Frontal cortex (tissue), 4 donors: ENCODE measurements around the gene GAS2L1. TPM values are rescaled to one million over a fixed set of nuclear protein-coding genes. Genes with fewer than 3 reads are reported as not detected.

Experiments used
- DNase-seq, 2 donors: peaks; one replicate each; pipeline ENCODE4 v3.0.0; 2012; ENCODE audit warnings: low spot score in 2 of 2
- FAIRE-seq: peaks from 2 replicates; lab custom pipeline; 2012; peaks lifted over from hg19 to GRCh38; lab: Jason Lieb, UNC
- total RNA-seq: library from RNA; depleted of rRNA; stranded (reverse); fragments of >200 nt; gene quantifications from one replicate; pipeline ENCODE4 v1.2.3, GENCODE V29; 2014
- donor health status: control.
- donor health status: control.
- donor health status: control.

The GAS2L1 gene
- total RNA-seq, 1 donor from 2014 or later, result 2.9 TPM

DNA sequence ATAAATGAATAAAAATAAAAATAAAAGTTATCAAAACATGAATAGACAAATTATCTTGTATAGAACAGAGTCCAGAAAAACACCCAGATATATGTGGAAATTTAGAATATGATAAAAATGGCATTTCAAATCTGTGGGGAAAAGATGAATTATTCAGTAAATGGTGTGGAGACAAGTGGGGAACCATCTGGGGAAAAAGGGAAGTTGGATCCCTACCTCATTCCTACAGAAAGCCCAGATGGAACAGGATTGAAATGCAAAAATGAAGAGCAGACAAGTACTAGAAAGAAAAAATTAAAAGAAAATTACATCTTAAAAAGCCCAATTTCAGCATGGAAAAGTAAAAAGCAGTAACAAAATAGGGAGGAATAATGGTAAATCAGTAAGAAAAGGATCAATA lies 17.2 kb downstream of the GAS2L1 start:
- FAIRE-seq (no peak), DNase-seq (no peak)

DNA sequence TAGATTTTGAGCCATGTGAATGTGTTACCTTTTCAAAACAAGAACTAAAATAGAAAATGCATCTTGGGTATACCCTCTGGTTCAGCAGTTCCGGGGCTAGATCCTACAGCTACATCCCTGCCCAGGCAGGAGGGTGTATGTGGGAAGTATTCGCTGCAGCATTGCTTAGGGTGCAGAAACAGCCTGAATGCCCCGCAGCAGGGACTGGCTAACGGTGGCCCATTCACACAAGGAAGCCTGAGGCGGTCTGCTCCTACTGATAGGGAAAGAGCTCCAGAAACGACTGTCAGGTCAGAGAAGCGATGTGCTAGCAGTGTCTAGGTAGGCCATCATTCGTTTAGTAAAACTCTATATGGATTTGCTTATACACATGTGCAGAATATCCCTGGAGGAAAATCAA lies 18.9 kb downstream of the GAS2L1 start:
- no peak for FAIRE-seq
- no peak for DNase-seq

DNA sequence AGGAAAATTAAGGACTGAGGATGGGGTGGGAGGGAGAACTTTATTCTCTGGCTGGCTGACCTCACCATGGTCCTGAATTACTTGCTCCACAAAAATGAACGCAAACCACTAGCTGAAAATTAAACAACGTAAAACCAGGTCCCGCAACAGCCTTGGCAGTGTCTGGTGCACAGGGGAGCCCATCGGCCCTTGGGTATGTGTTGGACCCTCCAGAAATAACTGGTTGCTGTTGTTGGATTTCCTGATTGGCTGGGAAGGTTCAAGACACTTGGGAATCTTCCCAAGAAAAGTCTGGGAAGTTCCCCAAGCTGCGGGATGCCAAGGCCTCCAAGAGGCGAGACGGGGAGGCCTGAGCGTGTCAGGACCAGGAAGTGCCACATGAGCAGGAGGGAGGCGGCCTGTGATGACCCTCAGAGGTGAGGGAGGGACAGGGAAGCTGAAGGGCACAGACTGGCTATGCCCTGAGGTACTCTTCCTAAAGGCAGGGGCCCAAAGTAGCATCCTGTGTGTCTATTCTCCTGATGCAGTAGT lies 19.4 kb downstream of the GAS2L1 start:
- no peak for FAIRE-seq
- DNase-seq, result no peak

DNA sequence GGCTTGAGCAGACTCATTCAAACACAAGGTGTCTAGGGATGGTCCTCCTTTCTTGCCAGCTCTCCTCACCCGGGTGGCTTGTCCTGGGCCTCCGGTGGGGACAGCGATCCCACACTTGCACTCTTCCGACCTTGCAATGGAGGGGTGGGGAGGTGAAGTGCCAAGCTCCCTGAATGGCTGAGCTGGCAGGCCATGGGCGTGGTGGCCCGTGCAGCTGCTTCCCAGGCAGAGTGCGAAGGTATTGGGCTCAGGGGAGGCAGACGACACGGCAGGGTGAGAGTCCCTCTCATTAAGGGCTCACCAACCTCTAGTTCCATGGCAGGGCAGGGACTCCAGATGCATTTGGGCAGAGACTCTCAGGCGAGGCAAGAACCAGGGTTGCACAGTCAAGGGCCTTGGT lies 20.0 kb downstream of the GAS2L1 start:
- DNase-seq (no peak), FAIRE-seq (no peak)

DNA sequence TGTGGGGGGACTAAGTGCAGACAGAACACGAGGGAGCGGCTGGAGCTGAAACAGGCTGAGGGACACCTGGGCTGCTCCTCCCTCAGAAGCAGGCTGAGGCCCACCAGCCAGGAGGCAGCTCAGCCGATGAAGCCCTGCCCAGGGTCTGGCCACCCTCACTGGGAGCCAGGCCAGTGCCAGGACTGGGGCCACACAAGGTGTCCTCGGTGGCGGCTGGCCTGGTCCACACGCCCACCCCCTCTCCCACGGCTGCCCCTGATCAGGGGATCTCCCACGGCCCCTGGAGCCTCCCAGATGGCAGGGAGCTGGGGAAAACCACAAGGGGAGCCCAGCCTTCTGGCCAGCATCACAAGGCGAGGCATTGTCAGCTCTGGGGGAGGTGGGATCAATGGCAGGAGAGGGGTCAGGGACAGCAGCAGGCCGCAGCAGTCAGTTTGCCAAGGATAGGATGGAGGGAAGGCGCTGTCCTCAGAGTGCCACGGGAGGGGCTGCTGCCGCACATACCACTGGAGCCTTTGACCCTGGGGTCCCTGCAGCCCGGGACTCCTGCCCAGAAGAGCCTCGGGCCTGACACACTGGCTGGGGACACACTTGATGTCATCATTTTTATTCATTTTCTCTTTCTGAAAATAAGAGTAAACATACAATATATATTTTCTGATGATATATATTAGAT lies 20.8 kb downstream of the GAS2L1 start:
- DNase-seq, result no peak
- no peak for FAIRE-seq

DNA sequence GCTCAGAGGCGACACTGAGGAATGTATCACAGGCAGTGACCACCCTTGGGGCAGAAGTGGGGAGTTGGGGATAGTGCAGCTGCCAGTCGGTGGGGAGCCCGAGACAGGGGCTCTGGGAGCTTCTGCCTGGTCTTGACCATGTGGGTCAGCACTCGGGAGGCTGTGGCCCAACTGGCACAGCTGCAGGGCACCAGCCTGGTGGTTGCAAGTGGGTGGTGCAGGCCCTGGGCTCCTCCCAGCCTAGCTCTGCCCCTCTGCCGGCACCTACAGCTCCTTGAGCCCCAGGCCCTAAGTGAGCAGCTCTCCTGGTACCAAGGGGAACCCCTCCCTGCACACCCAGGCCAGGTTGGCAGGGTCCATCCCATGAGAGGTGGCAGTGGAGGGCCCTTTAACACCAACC lies 21.6 kb downstream of the GAS2L1 start:
- DNase-seq (no peak), FAIRE-seq (no peak)

DNA sequence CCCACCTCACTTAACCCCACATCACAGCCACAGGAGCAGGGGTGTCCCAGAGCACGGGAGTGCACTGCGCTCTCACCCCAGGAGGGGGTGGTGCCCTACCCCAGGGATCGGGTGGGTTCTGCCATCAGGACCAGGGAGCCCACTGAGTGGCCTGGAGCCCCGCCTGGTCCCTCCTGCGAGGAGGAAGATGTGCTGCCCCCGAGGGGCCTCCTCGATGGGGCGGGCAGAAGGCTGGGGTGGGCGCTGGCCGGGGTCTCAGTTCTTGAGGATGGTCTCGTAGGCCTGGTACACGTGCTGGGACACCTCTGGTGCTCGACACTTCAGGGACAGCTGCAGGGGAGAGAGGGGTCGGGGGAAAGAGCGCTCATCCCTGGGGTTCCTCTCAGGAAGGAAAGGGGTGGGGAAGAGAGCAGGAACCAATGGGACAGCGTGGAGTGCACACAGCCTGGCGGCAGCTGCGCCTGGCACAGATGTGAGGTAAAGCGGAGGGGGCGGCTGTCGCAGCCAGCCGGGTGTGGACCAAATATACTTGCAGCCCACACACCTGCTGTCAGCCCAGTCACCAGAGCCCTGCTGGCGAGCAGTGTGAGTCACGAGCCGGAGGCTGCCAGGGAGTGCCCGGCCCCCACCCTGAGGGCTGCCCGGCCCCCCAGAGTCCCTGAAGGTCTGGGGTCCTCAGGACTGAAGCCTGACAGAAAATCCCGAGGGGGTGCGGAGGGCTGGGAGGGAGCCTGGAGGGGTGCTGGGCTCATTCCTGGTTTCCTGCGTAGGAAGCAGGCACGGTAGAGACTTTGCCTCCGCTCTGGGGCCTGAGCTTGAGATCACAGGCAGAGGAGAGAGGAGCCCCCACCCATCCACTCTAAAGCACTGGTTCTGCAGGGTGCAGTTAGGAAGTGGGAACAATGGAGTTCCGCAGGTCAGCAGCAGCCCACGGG lies 22.4 kb downstream of the GAS2L1 start:
- peak in 1 of 2 donors; percentile 69 for DNase-seq
- no peak for FAIRE-seq

DNA sequence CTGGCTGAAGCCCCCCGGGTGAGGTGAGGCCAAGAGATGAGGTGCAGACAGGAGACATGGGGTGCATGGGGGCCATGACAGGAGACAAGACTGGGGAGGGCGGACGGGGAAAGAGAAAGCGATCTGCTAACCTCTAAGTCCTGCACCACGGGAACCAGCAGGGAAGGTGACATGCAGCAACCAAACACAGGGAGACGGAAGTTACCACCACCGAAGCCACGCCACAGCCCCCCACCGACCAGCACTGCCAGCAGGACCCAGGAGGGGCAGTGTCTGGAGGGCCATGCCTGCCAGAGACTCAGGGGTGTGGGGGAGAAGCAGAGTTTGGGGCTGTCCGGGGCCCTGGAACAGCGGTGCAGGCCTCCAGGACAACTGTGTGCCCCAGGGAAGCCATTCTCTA lies 23.1 kb downstream of the GAS2L1 start:
- FAIRE-seq, result no peak
- no peak for DNase-seq

DNA sequence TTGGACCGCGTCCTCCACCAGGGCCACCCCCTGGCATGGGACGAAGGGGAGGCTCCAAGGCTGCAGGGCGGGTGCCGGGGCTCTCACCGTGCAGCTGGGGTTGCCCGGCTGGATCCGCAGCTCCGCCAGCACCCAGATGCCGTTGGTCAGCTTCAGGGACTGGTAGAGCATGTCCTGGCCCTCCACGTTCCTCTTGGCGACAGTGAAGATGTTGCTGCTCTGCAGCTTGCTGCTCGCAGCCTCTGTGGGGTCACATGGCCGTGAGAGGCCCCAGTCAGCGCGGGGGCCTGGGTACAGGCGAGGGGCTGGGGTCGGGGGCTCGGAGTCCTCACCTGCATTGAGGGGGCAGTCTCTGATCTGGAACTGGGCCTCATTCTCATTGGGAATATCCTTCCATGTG lies 23.8 kb downstream of the GAS2L1 start:
- DNase-seq (no peak), FAIRE-seq (no peak)

DNA sequence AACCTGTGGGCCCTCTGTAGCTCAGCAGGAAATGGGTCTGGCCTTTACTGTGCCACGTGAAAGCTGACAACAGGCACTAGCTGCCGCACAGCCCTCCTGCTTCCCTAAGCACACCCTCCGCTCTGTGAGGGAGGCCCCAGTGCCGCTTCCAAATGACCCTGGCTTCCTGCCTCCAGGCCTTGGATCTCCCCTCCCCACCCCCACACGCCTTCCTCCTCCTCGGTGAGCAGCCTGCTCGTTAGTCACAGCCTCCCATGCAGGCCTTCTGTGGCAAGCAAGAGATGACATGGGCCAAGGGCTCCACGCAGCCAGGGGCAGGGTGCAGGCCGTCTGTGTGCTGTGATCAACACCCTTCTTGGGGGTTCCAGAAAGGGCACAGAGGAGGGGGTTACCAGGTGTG lies 24.3 kb downstream of the GAS2L1 start:
- FAIRE-seq (no peak), DNase-seq (no peak)

DNA sequence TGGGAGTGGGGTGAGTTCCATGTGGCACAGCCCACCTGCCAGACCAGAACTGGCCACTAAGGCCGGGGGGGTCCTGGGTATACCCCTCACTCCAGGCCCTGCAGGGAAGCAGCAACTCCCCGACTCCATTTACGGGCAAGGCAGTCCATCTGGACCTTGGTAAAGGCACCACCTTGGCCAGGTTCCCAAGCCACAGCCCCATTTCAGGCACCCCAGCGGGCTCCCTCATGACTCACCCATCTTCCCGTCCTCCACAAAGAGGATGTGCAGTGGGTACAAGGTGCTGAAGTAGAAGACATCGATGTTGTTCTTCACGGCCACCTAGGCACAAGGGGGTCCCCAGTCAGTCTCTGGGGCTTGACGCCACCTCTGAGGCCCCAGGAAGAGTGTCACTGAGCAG lies 24.8 kb downstream of the GAS2L1 start:
- FAIRE-seq (no peak), DNase-seq (no peak)

DNA sequence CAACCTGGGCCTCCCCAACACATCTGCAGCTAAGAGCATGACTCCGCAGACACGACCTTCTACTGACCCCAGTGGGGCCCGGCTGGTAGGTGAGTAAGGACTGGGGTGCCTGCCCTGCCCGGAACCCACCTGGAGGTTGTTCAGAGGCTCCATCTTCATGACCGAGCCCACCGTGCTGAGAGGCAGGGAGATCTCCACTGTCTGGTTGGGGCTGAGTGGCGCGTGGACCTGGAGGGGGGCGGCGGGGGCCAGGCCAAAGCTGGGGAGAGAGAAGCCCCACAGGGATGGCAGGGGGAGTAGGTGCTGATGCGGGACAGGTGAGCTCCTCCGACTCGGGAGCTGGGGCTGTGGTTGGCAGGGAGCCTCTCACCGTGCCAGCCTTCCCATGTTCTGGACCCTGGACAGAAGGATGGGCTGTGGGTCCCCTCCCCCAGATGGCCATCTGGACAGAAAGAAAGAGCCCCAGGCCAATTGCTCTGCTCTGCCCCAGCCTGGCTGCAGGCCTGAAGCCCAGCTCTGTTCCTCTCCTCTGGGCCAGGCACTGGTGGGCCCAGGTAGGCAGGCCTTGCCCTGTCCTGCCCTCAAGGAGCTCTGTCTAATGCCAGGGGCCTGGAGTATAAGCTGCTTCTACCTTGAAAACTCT lies 25.3 kb downstream of the GAS2L1 start:
- DNase-seq, result no peak
- FAIRE-seq, result no peak

DNA sequence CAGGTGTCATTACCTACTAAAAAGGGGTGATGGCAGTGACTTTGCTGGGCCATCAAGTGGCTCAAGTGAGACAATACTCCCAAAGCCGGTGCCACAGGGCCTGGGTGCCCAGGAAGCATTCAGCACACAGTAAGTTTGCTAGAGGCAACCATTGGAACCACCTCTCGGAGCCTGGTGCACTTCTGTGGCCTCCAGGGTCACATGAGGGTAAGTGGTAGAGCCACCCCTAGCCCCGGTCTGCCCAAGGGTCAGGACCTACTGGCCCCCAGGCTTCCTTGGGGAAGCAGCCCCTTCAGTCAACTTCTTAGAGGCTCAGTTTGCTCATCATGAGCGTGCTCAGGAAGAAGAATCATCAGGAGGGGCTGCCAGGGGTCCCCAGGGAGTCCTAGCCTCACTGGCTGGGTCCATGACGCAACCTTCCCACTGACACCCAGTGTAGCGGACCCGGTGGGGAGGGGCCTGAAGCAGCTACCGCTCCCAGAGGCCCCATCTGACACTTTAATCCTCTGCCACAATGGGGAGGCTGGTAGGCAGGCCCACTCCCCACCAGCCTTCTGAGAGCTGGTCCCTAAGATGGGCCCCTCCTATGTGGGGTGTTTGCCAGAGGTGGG lies 26.5 kb downstream of the GAS2L1 start:
- DNase-seq, result no peak
- no peak for FAIRE-seq

DNA sequence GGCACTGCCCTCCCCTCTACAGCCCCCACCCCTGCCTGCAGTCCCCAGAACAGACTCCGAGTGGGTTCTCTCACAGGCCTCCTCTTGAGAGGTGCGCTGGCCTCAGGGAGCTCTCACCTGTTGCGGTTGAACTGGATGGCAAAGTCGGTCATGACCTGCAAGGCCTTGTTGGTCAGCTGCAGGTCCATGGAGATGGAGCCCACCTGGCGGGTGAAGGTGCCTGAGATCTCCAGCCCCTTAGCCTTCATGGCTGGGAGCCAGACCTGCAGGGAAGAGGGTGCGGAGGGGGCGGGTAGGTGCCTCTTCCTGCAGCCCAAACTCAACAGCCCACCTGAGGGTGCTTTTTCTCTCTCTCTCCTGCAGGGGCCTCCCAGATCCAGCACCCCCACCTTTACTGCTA lies 27.7 kb downstream of the GAS2L1 start:
- DNase-seq (no peak), FAIRE-seq (no peak)

DNA sequence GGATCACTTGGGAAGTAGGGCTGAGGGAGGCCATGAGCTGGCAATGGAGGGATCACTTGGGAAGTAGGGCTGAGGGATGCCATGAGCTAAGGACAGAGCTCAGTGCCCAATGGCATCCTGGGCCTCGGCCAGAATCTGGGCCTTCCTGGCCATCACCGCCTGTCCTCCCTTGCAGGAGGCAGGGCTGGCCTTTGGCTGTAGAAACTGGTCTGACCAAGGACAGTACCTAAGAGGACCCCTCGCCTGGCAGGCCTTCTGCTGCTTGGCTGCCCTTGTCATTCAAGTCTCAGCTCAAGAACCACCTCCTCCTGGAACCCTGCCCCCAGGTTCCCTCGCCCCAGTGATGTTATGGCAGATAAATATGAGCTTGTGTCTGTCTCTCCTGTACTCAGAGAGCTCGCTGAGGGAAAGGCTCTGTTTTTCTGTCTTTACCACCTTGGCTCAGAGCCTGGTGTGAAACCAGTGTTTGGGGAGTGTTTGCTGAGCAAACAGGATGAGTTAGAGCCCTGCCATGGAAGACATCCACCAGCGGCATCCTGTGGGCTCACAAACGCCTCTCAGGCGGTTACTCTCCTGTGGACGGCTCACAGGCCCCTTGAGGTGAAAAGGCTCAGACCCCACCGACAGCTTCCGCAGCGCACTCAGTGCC lies 28.4 kb downstream of the GAS2L1 start:
- FAIRE-seq, result no peak
- no peak for DNase-seq

DNA sequence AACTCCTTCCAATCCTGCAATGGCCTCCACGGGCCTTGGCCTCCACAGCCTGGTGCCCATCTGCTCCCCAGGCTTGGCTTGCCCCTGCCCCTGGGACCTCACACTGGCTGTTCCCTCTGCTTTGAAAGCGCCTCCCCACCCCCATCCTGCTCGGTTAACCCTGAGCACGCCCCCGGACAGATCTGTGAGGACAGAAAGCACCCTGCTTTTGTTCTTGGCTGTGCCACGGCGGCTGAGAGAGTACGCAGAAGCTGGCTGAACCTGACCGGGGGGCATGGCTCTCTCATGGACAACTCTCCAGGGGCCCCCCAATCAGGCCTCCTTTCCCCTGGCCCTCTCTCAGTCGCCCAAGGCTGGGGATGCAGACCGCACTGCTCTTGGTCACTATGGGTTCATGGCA lies 29.2 kb downstream of the GAS2L1 start:
- FAIRE-seq (no peak), DNase-seq (no peak)

DNA sequence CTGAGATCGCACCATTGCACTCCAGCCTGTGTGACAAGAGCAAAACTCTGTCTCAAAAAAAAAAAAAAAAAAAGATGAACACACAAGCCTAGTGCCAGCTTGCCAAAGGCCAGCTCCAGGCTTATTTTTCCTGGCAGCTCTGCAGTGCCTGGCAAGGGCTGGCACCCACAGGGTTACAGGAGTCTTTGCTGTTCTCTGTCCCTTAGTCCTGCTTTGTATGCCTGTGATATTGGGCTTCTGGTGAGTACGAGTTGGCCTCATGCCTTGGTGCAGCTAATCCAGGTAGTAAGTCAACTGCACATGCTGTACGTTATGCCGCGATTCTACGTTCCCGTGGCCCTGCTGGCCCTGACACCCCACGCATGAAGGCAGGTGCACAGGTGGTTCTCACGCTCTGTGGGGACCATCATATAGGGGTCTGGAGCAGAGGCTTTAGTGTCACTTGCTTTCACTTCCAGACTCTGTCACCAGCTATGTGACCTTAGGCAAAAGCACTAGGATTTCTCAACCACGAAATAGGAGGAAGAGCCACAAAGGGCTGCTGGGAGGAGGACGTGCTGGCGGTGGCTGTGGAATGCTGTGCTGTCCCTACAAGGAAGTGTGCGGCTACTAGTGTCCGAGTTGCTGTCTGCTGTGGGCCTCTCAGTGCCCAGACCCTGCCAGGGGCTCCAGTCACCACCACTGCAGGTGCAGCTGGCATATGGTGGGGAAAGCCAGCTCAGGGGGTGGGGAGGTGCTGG lies 30.5 kb downstream of the GAS2L1 start:
- FAIRE-seq, result no peak
- DNase-seq, result no peak

DNA sequence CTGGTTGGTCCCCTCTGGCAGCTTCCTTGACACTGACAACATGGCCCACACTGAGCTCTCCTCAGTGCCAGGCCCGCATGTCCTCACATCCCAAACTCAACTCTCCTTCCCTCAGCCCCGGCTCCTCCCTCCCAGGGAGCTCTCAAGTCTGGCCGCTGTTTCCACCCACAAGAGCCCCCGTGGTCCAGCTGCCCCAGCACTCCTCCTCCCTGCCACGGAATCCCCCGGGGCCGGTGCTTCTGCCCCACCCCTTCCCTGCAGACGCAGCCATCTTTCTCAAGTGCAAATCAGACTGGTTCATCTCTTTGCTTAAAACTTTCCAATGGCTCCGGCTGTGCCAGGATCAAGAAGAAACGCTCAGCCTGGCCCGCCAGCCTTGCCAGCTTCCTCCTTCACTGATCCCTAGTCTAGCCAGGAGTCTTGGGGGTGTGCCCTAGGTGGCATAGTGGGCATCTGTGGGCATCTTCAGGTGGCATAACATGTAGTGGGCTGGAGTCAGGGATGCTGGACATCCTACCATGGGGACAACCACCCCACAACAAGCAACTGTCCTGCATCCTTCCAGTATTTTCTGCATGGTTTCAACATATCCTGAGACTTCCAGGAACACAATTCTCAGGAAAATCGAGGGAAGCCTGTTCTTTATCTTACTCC lies 31.3 kb downstream of the GAS2L1 start:
- DNase-seq, result no peak
- FAIRE-seq, result no peak

DNA sequence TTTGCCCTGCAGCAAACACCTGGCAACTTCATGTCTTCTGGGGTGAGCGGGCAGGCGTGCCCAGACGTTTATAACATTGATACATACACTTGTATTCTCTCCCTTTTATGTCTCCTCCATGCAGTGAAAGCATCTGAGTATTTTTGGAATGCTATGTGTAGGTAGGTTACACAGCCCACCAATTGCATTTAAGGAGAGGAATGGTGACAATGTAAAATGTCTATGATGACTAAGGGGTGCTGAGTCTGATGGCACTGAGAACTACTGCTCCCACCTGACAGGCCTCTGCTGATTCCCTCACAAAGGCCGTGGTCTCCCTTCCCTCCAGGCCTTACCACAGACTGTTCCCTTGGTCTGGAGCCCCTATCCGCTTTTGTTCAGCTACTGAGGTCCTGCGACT lies 31.9 kb downstream of the GAS2L1 start:
- FAIRE-seq, result no peak

More for the DNA sequence above, 31.9 kb downstream of the GAS2L1 start:
- no peak for DNase-seq
